Measurements from ENCODE around the gene PSMD11.

The PSMD11 gene

DNA sequence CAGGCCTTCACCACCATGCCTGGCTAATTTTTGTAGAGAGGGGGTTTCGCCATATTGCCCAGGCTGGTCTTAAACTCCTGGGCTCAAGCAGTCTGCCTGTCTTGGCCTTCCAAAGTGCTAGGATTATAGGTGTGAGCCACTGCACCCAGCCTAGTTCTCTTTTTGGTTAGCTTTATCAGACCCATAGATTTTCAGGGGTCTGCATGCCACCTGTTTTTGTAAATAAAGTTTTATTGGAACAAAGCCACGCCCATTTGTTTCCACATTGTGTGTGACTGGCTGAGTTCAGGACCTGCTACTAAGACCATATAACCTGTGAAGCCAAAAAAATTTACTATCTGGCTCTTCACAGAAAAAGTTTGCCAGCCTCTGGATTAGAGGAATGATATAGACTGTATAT lies 7.6 kb downstream of the PSMD11 start:
- no peak overlapping the region for H3K4me3 ChIP-seq (replicated peaks in 1 of 2; ENCODE audit: low read depth in 2 of 2, low read length in 2 of 2)
- TF ChIP-seq, protein P1, sequence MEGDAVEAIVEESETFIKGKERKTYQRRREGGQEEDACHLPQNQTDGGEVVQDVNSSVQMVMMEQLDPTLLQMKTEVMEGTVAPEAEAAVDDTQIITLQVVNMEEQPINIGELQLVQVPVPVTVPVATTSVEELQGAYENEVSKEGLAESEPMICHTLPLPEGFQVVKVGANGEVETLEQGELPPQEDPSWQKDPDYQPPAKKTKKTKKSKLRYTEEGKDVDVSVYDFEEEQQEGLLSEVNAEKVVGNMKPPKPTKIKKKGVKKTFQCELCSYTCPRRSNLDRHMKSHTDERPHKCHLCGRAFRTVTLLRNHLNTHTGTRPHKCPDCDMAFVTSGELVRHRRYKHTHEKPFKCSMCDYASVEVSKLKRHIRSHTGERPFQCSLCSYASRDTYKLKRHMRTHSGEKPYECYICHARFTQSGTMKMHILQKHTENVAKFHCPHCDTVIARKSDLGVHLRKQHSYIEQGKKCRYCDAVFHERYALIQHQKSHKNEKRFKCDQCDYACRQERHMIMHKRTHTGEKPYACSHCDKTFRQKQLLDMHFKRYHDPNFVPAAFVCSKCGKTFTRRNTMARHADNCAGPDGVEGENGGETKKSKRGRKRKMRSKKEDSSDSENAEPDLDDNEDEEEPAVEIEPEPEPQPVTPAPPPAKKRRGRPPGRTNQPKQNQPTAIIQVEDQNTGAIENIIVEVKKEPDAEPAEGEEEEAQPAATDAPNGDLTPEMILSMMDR (IDR thresholded peaks at IDR 0.05; ENCODE audit: low read depth, low read length): no peak
- DNase-seq (ENCODE audit: low read depth in 2 of 2): no peak

DNA sequence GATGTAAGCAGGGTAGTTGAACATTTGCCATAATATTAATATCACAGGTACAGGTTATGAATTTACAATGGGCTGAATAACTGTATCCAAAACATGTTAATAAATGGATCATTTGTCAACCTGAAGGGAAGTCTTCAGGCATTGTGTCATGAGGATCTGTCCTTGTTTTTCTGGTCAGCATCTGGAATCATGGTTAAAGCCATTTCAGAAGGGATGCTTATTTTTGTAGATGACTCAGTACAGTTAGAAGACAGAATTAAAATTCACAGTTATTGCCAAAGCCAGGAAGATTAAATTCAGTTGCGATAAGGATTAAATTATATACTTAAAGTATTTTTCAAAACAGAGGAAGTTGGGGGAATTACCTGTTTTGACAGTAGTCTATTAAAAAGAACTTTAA lies 8.0 kb downstream of the PSMD11 start:
- DNase-seq (ENCODE audit: low read depth in 2 of 2): no peak
- no peak overlapping the region for H3K4me3 ChIP-seq (replicated peaks in 1 of 2; ENCODE audit: low read depth in 2 of 2, low read length in 2 of 2)
- TF ChIP-seq, protein P1 (IDR thresholded peaks at IDR 0.05; ENCODE audit: low read depth, low read length): no peak

DNA sequence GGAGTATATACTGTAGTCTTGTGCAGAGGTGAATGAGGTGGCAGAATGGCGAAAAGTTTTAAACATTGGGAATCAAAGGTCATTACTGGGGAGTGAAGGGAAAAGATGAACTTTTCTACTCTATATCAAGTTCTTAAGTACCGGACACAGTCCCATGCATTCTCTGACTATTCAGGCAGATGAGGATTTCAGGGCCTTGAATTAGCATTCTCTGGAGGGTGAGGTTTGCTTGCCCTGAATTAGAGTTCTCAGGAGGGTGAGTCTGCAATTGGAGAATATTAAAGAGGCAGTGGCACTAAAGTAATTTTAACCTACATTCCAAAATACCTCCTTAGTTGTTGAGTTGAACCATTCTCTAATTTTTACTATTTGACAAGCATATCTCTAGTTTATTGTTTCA lies 9.1 kb downstream of the PSMD11 start:
- no peak for DNase-seq (ENCODE audit: low read depth in 2 of 2)
- TF ChIP-seq, protein P1 (IDR thresholded peaks at IDR 0.05; ENCODE audit: low read depth, low read length): no peak
- H3K4me3 ChIP-seq (replicated peaks in 1 of 2; ENCODE audit: low read depth in 2 of 2, low read length in 2 of 2): no peak overlapping the region

DNA sequence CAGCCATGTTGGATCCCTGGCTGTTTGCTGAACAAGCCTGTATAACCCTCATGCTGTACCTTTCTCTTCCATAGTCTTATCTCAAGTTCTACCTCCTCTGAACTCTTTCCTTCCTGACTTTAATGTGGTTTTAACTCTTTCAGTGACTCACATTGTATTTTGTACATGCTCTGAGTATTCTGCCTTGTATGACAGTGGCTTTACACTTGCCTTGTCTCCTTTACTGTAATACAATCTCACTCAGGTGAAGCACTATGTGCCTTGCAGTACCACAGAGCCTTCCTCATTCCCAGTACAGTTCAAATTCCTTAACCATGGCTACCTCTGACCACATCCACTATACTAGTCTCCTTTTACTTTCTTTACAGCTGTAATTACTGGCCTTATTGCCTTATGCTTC lies 14.1 kb downstream of the PSMD11 start:
- H3K4me3 ChIP-seq (replicated peaks in 1 of 2; ENCODE audit: low read depth in 2 of 2, low read length in 2 of 2): no peak overlapping the region
- DNase-seq (ENCODE audit: low read depth in 2 of 2): no peak
- TF ChIP-seq, protein P1 (IDR thresholded peaks at IDR 0.05; ENCODE audit: low read depth, low read length): no peak

DNA sequence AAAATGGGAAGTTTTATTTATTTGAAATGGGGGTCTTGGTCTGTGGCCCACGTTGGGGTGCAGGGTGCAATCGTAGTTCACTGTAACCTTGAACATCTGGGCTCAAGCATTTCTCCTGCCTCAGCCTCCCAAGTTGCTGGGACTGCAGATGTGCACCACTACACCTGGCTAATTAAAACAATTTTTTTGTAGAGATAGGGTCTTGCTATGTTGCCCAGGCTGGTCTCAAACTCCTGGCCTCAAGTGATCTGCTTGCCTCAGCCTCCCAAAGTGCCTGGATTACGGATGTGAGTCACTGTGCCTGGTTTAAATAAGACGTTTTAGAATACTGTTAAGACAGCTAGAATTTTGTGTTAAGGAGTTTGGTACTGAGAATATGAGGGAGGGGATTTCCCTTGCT lies 15.7 kb downstream of the PSMD11 start:
- DNase-seq (ENCODE audit: low read depth in 2 of 2): no peak
- H3K4me3 ChIP-seq (replicated peaks in 1 of 2; ENCODE audit: low read depth in 2 of 2, low read length in 2 of 2): no peak overlapping the region
- TF ChIP-seq, protein P1 (IDR thresholded peaks at IDR 0.05; ENCODE audit: low read depth, low read length): no peak

DNA sequence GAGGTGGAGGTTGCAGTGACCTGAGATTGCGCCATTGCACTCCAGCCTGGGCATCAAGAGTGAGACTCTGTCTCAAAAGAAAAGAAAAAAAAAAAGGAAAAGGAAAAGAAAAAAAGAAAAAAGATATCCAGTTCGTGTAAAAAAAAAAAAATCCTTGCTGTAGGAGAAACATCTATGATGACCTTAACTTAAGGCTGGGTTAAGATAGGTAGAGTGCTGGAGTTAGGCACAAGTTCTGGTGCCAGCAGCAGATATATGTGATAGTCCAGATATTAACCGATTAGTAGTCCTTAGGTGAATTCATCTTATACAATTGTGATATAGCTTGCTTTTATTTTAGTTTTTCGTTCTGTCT lies 17.2 kb downstream of the PSMD11 start:
- TF ChIP-seq, protein P1 (IDR thresholded peaks at IDR 0.05; ENCODE audit: low read depth, low read length): no peak
- no peak overlapping the region for H3K4me3 ChIP-seq (replicated peaks in 1 of 2; ENCODE audit: low read depth in 2 of 2, low read length in 2 of 2)
- no peak for DNase-seq (ENCODE audit: low read depth in 2 of 2)

DNA sequence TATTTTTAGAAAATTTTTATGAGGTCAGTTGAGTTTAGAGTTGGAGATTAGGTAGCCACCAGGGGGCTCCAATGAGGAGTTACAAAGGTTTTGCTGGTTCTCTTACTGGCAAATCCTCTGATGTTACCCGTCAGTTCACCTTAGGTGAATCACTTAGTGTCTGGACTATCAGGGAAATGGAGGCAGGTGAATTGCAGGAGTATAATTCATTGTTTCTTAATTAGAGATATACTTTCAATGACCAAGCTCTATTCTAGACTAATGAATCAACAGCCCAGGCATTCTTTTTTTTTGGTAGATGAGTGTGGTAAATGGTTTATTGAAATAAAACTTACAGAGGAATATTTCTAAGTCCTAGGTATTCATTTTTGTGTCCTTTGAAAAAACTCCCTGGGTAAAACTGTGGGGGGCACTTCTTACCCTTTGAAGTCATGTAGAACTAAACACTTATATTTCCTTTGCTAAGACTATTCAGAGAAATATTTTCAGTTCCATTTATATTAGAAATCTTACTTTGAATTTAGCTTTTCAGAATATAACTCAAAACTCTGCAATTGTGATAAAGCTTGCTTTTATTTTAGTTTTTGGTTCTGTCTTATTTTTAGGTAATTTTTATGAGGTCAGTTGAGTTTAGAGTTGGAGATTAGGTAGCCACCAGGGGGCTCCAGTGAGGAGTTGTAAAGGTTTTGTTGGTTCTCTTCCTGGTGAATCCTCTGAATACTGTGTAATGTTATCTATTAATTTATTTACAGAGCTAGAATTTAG lies 17.7 kb downstream of the PSMD11 start:
- no peak overlapping the region for H3K4me3 ChIP-seq (replicated peaks in 1 of 2; ENCODE audit: low read depth in 2 of 2, low read length in 2 of 2)
- DNase-seq (ENCODE audit: low read depth in 2 of 2): peak; percentile 61 to 82
- TF ChIP-seq, protein P1 (IDR thresholded peaks at IDR 0.05; ENCODE audit: low read depth, low read length): peak; percentile 66
